Vagina (tissue), 2 donors: ENCODE results near the gene DPYSL4.

Experiments
- CTCF ChIP-seq, 3 experiments: fragments of 450-650 bp in 2 of 3; fragments of 200-600 bp in 1 of 3; sonication (generic) in 1 of 3; IDR thresholded peaks; one replicate each; pipeline ENCODE4 v1.5.1; 2017 to 2019; ENCODE audit warnings: antibody characterized with exemption in 3 of 3, mild to moderate bottlenecking in 2 of 3, moderate library complexity in 2 of 3
- POLR2AphosphoS5 ChIP-seq, 2 donors: sonication (generic); formaldehyde crosslinking; IDR thresholded peaks; one replicate each; pipeline ENCODE4 v1.9.0; 2017; ENCODE audit warnings: antibody characterized with exemption in 2 of 2, mild to moderate bottlenecking in 2 of 2, low read depth in 1 of 2; ENCODE audit not compliant: insufficient read depth in 1 of 2

GRCh38 chr10:132236161-132236560, 49.4 kb downstream of the DPYSL4 start:
- TF ChIP-seq CTCF (IDR thresholded peaks at IDR 0.05): no peak
- TF ChIP-seq POLR2AphosphoS5 (IDR thresholded peaks at IDR 0.05; ENCODE audit: insufficient read depth in 1 of 2, low read depth in 1 of 2): no peak
